KG1 (cell line): ENCODE data around the gene TPRG1L.
"Not testable (repeated sequence)": the region's sequence is repeated elsewhere in the genome, so short reads cannot be mapped to it uniquely, and the experiment has no call there.

Source experiments
- DNase-seq: peaks from one replicate; lab custom pipeline; 2025; lab: John Stamatoyannopoulos, UW

The TPRG1L gene

DNA sequence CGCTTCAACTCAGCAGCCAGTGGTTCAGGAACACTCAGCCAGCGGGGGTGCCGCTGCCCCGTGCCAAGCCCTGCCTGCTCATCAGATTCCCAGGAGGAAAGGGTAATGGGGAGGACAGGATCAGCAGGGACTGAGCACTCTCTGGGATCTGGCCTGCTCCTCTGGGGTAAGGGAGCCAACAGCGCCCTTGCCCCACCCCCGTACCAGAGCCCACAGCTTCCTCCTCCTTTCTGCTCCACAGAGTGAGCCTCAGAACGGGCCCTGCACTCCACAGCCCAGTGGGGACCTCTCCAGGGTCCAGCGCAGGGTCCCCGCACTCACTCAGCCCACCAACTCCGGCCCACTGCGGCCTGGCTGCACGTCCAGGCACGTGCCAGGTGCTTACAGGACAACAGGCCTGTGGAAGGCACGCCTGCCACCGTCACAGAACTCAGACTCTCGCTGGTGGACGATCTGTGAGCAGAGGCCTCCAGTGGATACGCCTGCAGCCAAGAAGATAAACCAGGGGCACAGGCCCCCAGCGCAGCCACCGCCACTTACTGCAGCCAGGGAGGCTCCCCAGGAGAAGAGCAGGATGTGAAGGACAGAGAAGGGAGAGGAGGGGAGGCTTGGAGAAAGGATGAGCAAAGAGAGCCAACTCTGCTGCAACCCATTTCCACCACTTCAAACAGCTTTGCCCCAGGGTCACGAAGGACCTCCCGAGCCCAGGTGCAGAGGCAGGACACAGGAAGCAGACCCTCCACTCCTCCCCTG lies 15.6 kb upstream of the TPRG1L start:
- no peak for DNase-seq

- DNase-seq: no peak
Measured at GRCh38 chr1:3609769-3610526, 14.9 kb upstream of the TPRG1L start.

DNA sequence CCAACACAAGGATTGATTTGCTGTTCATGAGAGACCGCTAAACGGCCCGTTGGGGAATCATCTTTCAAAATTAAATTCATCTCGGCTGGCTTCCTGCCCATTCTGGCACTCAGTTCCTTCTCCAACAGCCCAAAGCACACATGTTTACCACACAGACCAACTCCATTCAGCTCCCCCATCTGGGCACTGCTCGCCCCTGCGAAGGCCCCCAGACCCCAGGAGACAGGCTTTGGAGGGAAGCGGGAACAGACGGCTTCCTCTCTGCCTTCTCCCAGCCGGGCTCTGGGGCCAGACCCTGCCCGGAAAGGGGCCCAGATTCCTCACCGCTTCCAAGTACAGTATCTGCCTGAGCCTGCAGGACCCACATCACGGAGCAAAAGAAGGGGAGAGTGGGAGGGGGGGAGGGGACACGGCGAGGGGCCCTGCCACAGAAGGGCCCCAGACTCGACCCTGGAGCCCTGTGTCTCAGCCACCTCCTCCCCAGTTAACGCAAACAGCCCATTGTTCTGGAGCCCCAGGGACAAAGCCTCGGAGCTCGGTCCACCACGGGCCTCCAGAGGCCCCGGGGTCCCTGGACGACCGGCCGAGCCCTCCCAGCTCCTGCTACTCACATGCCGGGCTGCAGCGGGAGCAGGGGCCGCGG lies 14.2 kb upstream of the TPRG1L start:
- DNase-seq: peak; percentile 43

- DNase-seq: peak; percentile 34
Measured at GRCh38 chr1:3611170-3612019, 13.4 kb upstream of the TPRG1L start, which contains the start of gene MEGF6. Gene MEGF6 (minus strand): TSS chr1:3611508. CDS start chr1:3611268, 240 bp downstream.

- no peak for DNase-seq
Measured at GRCh38 chr1:3612123-3612522, 12.7 kb upstream of the TPRG1L start.

GRCh38 chr1:3614755-3615742 lies 9.8 kb upstream of the TPRG1L start:
- no peak for DNase-seq

- DNase-seq: no peak
Measured at GRCh38 chr1:3616861-3617260, 8.0 kb upstream of the TPRG1L start.

DNA sequence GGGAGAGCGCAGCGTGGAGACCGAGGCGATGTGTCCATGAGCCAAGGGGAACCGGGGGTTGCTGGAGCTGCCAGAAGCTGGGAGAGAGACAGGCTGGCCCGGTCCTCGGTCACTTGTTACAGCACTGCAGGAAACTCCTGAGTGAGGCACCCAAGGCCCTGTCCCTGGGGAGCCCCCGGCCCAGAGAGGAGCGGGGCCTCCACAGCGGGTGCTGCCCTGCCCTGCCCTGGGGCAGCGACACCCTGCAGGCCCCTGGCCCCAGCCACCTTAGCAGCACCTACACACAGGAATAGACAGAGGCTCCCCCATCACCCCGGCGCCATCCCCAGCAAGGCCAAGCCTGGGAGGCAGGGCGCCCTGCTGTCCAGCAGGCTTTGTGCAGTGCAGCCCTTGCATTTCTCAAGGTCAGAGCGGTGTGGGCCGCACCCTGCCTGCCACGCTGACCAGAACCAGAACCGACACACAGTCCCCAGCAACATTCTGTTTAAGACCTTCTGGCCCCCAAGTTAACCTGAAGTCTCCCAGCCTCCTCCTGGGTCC lies 6.9 kb upstream of the TPRG1L start:
- DNase-seq: no peak

GRCh38 chr1:3618531-3618880 lies 6.3 kb upstream of the TPRG1L start:
- DNase-seq: no peak

GRCh38 chr1:3618881-3619671 lies 5.7 kb upstream of the TPRG1L start:
- peak; percentile 63 for DNase-seq

GRCh38 chr1:3620708-3621107 lies 4.1 kb upstream of the TPRG1L start:
- no peak for DNase-seq

GRCh38 chr1:3621151-3621671 lies 3.6 kb upstream of the TPRG1L start:
- peak; percentile 14 for DNase-seq

DNA sequence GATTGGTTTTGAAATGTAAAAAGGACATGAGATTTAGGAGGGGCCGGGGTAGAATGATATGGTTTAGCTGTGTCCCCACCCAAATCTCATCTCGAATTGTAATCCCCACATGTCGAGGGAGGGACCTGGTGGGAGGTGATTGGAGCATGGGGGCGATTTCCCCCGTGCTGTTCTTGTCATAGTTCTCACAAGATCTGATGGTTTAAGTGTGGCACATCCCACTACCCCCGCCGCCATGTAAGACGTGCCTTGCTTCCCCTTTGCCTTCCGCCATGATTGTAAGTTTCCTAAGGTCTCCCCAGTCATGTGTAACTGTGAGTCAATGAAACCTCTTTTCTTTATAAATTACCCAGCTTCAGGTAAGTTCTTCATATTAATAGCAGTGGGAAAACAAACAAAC lies 2.7 kb upstream of the TPRG1L start:
- not testable (repeated sequence) for DNase-seq

GRCh38 chr1:3623441-3624199 lies 1.2 kb upstream of the TPRG1L start:
- no peak for DNase-seq

GRCh38 chr1:3625151-3625907 lies 514 bp downstream of the TPRG1L start:
- DNase-seq: no peak

DNA sequence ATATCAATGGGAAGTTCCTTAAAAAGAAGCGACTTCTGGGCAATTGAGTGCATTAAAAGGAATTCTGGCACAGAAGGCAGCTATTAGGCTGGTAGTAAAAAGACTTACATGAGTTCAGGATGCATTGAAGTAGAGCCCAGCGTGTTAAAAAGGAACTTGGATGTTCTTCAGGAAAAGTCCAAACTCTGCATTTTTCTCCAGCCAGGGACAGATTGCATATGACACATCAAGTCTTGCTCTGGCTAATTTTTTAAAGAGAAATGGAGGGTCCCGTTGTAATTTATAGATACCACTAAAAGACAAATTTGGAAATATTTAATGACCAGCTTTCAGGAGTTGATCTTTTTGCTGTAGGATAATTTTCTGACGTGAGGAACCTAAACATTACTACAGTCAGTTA lies 1.2 kb downstream of the TPRG1L start:
- DNase-seq: no peak

- no peak for DNase-seq
Measured at GRCh38 chr1:3627515-3628253, 2.9 kb downstream of the TPRG1L start.
